Aorta (tissue), 5 donors: ENCODE data around the gene MAD1L1. TPM values are rescaled to one million over a fixed set of nuclear protein-coding genes. Genes with fewer than 3 reads are reported as not detected.

Experiments
- ATAC-seq: fragments of 200-7000 bp; cut with Tn5 transposase; one replicate; pipeline ENCODE4 v1.9.1; 2022; ENCODE audit warnings: moderate library complexity; ENCODE audit not compliant: low FRiP score
- DNase-seq, 2 donors: peaks; one replicate each; pipeline ENCODE4 v3.0.0-alpha.2; 2020
- H3K27ac ChIP-seq, 2 donors: one replicate each; pipeline ENCODE4 v1.5.1; 2013; ENCODE audit warnings: low read length in 2 of 2, mild to moderate bottlenecking in 2 of 2, moderate library complexity in 2 of 2, control low read depth in 1 of 2, inconsistent platforms in 1 of 2, low read depth in 1 of 2
- H3K27me3 ChIP-seq, 2 donors: one replicate each; pipeline ENCODE4 v1.6.1; 2013; ENCODE audit warnings: control low read depth in 1 of 2, low read length in 1 of 2, mild to moderate bottlenecking in 1 of 2, moderate library complexity in 1 of 2; ENCODE audit not compliant: insufficient read depth in 2 of 2, control insufficient read depth in 1 of 2
- H3K36me3 ChIP-seq, 2 donors: one replicate each; pipeline ENCODE4 v1.6.1; 2013; ENCODE audit warnings: control low read depth in 1 of 2, low read length in 1 of 2, mild to moderate bottlenecking in 1 of 2; ENCODE audit not compliant: insufficient read depth in 2 of 2, control insufficient read depth in 1 of 2
- H3K4me1 ChIP-seq, 2 donors: one replicate each; pipeline ENCODE4 v1.6.1; 2013; ENCODE audit warnings: low read length in 2 of 2, control low read depth in 1 of 2, mild to moderate bottlenecking in 1 of 2, moderate library complexity in 1 of 2; ENCODE audit not compliant: insufficient read depth in 2 of 2, control insufficient read depth in 1 of 2
- H3K4me3 ChIP-seq, 2 donors: one replicate each; pipeline ENCODE4 v1.5.1; 2013; ENCODE audit warnings: low read length in 2 of 2, control low read depth in 1 of 2, mild to moderate bottlenecking in 1 of 2
- H3K9me3 ChIP-seq: one replicate; pipeline ENCODE4 v1.6.1; 2013; ENCODE audit warnings: mild to moderate bottlenecking, low read length; ENCODE audit not compliant: control insufficient read depth
- WGBS, 2 donors: extraction: QIAGEN DNeasy Blood & Tissue Kit; methylation state at CpG; one replicate each; pipeline ENCODE4 v1.1.7; 2013; 5-methylcytosine and 5-hydroxymethylcytosine counted together
- intact Hi-C, 2 donors: fragments of 100-400 bp; cut with DNase I; formaldehyde crosslinking; loops; one replicate each; pipeline versions ENCODE4 v1.14.2 to v1.15.0; 2022
- polyA plus RNA-seq, 2 donors: library from polyadenylated mRNA; stranded (reverse); fragments of 200-250 nt; gene quantifications; one replicate each; pipeline ENCODE4 v1.2.3, GENCODE V29; 2013
- total RNA-seq, 2 donors: library from RNA; stranded (reverse); fragmentation: NEBNext Ultra II Directional; extraction: Animal tissue kit (Norgen Biotek cat#: 25700); gene quantifications; one replicate each; pipeline ENCODE4 v1.2.1, GENCODE V29; 2021
- donor health status: healthy with polysubstance abuse.
- donor health status: Bipolar disorder and iron deficiency.
- donor health status: DM: no; HTN: no; CAD: no.
- donor health status: DM: no; HTN: no; CAD: no.
- donor health status: DM: yes; HTN: yes; CAD: no.

The MAD1L1 gene
- total and polyA plus RNA-seq, 4 donors, result 14.8 to 35.8 (median 20.2) TPM

GRCh38 chr7:2108071-2108455 lies 124.7 kb downstream of the MAD1L1 start:
- intact Hi-C loops, result loop anchor here in 1 of 2 donors (5.0 kb wide), 1 partner anchor 99 kb away; no protein-coding TSS in a partner anchor
- Histone ChIP-seq H3K27ac (no peak overlapping the region), H3K36me3 (no peaks in the 10 kb centered on the region), H3K4me1 (no peaks in the 10 kb centered on the region), H3K27me3 (no peaks in the 10 kb centered on the region), H3K4me3 (no peak overlapping the region), H3K9me3 (no peaks in the 10 kb centered on the region)
- ATAC-seq, result no peak
- no peak for DNase-seq
- 95 to 96% methylated on average over 9 of the region's 9 CpGs for WGBS, 2 donors

GRCh38 chr7:2107386-2108070 lies 125.2 kb downstream of the MAD1L1 start:
- no peak overlapping the region for H3K27ac ChIP-seq
- no peaks in the 10 kb centered on the region for H3K9me3 ChIP-seq
- no peak for ATAC-seq
- WGBS, 2 donors, result 92 to 95% methylated on average over 21 of the region's 21 CpGs
- H3K27me3 ChIP-seq, result no peaks in the 10 kb centered on the region
- H3K36me3 ChIP-seq, result no peaks in the 10 kb centered on the region
- intact Hi-C loops, result loop anchor here in 1 of 2 donors (5.0 kb wide), 1 partner anchor 100 kb away; no protein-coding TSS in a partner anchor
- H3K4me3 ChIP-seq, result no peak overlapping the region
- no peaks in the 10 kb centered on the region for H3K4me1 ChIP-seq
- no peak for DNase-seq

- Histone ChIP-seq H3K4me1 (no peaks in the 10 kb centered on the region), H3K9me3 (no peaks in the 10 kb centered on the region), H3K27ac (no peak overlapping the region), H3K36me3 (no peaks in the 10 kb centered on the region), H3K4me3 (no peak overlapping the region), H3K27me3 (no peaks in the 10 kb centered on the region)
- intact Hi-C loops, result loop anchor here in 1 of 2 donors (5.0 kb wide), 1 partner anchor 100 kb away; no protein-coding TSS in a partner anchor
- ATAC-seq (no peak), DNase-seq (no peak)
- WGBS, 2 donors, result 91 to 94% methylated on average over 15 of the region's 15 CpGs
Measured at GRCh38 chr7:2106924-2107323, 125.8 kb downstream of the MAD1L1 start.

GRCh38 chr7:2106440-2106839 lies 126.3 kb downstream of the MAD1L1 start:
- no peaks in the 10 kb centered on the region for H3K36me3 ChIP-seq
- intact Hi-C loops, result loop anchor here in 1 of 2 donors (5.0 kb wide), 1 partner anchor 101 kb away; no protein-coding TSS in a partner anchor
- no peak for DNase-seq
- no peak overlapping the region for H3K27ac ChIP-seq
- H3K9me3 ChIP-seq, result no peaks in the 10 kb centered on the region
- 94 to 97% methylated on average over 12 of the region's 12 CpGs for WGBS, 2 donors
- H3K4me3 ChIP-seq, result no peak overlapping the region
- H3K4me1 ChIP-seq, result no peaks in the 10 kb centered on the region
- ATAC-seq, result no peak
- no peaks in the 10 kb centered on the region for H3K27me3 ChIP-seq

GRCh38 chr7:2105917-2106316 lies 126.8 kb downstream of the MAD1L1 start:
- ATAC-seq, result no peak

GRCh38 chr7:2105280-2105679 lies 127.5 kb downstream of the MAD1L1 start:
- Histone ChIP-seq H3K27ac (no peak overlapping the region), H3K9me3 (no peaks in the 10 kb centered on the region), H3K4me3 (no peak overlapping the region), H3K36me3 (no peaks in the 10 kb centered on the region), H3K4me1 (no peaks in the 10 kb centered on the region), H3K27me3 (no peaks in the 10 kb centered on the region)
- intact Hi-C loops, result loop anchor here in 1 of 2 donors (5.0 kb wide), 1 partner anchor 102 kb away; no protein-coding TSS in a partner anchor
- 95 to 96% methylated on average over 11 to 13 of the region's 13 CpGs for WGBS, 2 donors
- no peak for DNase-seq
- ATAC-seq, result no peak

More at GRCh38 chr7:2105917-2106316, 126.8 kb downstream of the MAD1L1 start:
- no peaks in the 10 kb centered on the region for H3K36me3 ChIP-seq
- no peak for DNase-seq
- H3K27ac ChIP-seq, result no peak overlapping the region
- no peaks in the 10 kb centered on the region for H3K27me3 ChIP-seq
- no peak overlapping the region for H3K4me3 ChIP-seq
- no peaks in the 10 kb centered on the region for H3K4me1 ChIP-seq
- intact Hi-C loops, result loop anchor here in 1 of 2 donors (5.0 kb wide), 1 partner anchor 101 kb away; no protein-coding TSS in a partner anchor
- WGBS, 2 donors, result 85 to 87% methylated on average over 17 of the region's 17 CpGs
- H3K9me3 ChIP-seq, result no peaks in the 10 kb centered on the region

GRCh38 chr7:2104716-2105115 lies 128.0 kb downstream of the MAD1L1 start:
- no peaks in the 10 kb centered on the region for H3K27me3 ChIP-seq
- DNase-seq (no peak), ATAC-seq (no peak)
- intact Hi-C loops, result loop anchor here in 1 of 2 donors (5.0 kb wide), 2 partner anchors 53 to 103 kb away; no protein-coding TSS in a partner anchor
- H3K4me3 ChIP-seq, result no peak overlapping the region
- H3K9me3 ChIP-seq, result no peaks in the 10 kb centered on the region
- H3K27ac ChIP-seq, result no peak overlapping the region
- H3K36me3 ChIP-seq, result no peaks in the 10 kb centered on the region
- H3K4me1 ChIP-seq, result no peaks in the 10 kb centered on the region
- 78 to 88% methylated on average over 14 of the region's 14 CpGs for WGBS, 2 donors

GRCh38 chr7:2104107-2104710 lies 128.5 kb downstream of the MAD1L1 start:
- WGBS, 2 donors, result 22 to 25% methylated on average over 27 of the region's 27 CpGs
- DNase-seq, result peak; percentile 86 to 95
- Histone ChIP-seq H3K27me3 (no peaks in the 10 kb centered on the region), H3K27ac (no peak overlapping the region), H3K4me3 (no peak overlapping the region), H3K36me3 (no peaks in the 10 kb centered on the region), H3K9me3 (no peaks in the 10 kb centered on the region), H3K4me1 (no peaks in the 10 kb centered on the region)
- intact Hi-C loops, result loop anchor here in 1 of 2 donors (5.0 kb wide), 1 partner anchor 53 kb away; no protein-coding TSS in a partner anchor
- ATAC-seq, result peak; percentile 86
